Stimulated activated CD8-positive, alpha-beta memory T cell treated with anti-CD3 and anti-CD28 coated beads, Interleukin-4, amount 100 ng/mL, for 24 hours (primary cell): ENCODE data around the gene BACE2.
"Not testable (repeated sequence)": the region's sequence is repeated elsewhere in the genome, so short reads cannot be mapped to it uniquely, and the experiment has no call there.

ENCODE experiments used
- DNase-seq: peaks from one replicate; pipeline ENCODE4 v3.0.0-alpha.2; 2020; ENCODE audit warnings: low read depth

Gene BACE2

GRCh38 chr21:41277846-41278245 lies 109.9 kb downstream of the BACE2 start:
- DNase-seq: no peak

DNA sequence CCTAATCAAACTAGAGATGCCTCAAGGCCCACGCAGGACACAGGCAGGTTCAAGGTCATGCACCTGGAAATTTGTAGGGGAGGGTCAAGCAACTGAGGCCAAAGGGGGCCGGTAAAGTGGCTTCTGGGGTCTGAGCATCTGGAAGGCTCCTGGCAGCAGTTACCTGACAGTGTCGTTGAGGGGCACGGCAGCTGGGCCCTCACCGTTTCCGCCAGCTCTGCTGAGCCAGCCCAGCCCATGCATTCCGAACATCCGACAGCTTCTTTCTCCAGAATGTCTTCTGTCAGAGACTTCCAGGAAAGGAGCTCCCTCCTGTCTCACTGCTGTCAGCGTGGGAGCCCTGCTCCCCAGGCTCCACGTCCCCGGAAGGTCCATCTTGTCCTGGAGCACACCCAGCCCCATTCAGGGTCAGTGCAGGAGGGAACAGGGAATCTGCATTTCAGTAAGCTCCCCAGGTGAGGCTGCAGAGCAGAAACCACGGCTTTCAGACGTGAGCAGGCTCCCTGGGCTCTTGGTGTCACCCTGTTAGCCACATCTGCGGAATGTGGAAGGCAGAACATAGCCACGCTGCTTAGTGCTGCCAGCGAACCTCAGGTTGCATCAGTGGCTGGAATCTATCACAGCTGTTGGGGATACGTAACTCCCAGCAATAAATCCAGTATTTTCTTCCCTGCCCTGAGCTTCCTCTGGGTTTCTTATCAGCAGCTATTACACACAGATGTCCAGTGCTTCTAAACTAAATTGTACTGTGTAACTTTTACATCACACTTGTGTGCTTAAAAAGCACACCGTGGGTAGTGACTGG lies 112.4 kb downstream of the BACE2 start:
- DNase-seq: no peak

DNA sequence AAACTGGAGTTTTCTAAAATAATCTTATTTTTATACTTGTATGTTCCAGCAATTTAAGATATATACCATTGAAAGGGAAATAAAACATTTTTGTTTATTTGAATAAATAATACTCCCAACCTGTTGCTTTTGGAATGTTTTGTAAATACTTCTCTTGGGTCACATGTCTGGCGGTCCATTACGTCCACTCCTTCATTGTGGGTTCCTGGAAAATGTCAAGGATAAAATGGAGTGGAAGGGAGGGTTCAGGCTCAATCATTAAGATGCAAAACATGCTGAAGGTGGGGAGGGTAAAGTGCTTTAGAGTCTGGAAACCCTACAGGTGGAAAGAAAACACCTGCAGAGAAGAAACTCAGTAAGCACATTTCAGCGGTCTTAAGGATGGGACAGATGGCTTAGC lies 114.5 kb downstream of the BACE2 start:
- no peak for DNase-seq

- DNase-seq: no peak
Observed at GRCh38 chr21:41283211-41283818, 115.4 kb downstream of the BACE2 start.

DNA sequence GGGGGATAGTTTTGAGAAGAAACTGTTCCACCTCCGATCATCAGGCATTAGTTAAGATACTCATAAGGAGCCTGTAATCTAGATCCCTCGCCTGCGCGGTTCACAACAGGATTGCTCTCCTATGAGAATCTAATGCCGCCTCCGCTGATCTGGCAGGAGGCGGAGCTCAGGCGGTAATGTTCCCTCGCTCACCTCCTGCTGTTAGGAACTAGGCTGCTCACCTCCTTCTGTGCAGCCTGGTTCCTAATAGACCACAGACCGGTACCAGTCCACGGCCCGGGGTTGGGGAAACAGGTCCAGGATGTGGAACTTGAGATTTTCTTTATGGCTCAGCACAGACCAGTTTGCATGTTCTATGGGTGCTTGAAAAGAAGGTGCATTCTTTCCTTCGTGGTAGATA lies 121.5 kb downstream of the BACE2 start:
- DNase-seq: no peak

DNA sequence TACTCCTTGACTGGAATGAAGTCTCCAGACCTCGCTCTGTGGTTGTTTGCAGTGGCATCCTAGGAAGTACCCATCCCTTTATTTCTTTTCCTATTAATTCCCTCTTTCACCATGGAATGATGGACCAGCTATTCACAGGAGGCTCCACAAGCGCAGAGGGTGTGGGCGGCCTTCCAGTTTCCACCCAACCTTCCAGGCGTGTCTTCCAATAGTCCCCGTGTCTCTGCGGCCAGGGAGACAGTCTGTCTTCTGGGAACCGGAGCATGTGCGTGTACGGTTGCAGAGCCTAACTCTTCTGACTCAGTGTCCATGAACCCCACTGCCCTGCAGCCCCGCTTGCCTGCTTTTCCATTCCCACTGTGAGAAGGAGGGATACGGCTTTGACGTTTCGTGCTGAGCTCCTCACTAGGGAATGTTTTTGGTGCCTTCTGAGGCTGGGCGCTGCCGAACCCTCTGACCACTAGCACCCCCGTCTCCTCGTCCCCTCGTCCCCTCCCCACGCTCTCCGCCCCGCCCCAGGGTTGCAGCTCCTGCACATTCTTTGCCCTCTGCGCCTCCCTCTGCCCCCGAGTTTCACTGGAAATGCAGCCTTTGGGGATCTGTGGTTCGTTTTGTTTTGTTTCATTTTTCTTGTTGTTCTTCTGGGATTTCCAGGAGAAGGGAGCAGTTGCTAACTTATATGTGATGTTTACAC lies 122.3 kb downstream of the BACE2 start:
- no peak for DNase-seq

DNA sequence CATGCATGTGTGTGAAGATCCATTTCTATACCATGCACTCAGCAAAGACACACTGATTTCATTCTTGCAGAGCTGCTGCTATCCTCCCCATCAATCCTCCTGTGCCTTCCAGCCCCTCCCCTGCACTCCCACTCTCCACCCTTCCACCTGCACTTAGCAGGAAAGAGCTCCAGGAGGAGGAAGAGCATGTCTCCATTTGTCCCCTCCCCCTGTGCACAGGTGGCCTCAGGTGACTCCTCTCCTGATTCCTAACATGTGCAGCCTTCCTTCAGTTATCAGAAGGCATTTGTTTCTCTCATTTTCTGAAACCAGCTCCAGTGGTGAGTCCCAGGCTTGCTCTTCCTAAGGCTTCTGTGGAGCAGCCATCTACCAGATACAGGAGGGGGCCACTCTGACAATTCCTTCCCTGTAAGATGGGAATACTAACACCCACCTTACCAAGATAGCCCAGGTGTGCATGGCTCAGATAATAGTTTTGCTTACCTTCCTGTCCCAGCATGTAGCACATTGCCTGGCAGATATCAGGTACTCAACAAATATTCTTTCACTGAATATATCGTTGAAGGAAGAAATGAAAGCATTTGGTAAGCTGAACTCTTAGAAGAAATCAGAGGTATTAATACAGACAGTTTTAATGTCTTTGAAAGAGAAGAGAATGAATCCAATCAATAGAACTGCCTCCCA lies 126.7 kb downstream of the BACE2 start:
- no peak for DNase-seq

DNA sequence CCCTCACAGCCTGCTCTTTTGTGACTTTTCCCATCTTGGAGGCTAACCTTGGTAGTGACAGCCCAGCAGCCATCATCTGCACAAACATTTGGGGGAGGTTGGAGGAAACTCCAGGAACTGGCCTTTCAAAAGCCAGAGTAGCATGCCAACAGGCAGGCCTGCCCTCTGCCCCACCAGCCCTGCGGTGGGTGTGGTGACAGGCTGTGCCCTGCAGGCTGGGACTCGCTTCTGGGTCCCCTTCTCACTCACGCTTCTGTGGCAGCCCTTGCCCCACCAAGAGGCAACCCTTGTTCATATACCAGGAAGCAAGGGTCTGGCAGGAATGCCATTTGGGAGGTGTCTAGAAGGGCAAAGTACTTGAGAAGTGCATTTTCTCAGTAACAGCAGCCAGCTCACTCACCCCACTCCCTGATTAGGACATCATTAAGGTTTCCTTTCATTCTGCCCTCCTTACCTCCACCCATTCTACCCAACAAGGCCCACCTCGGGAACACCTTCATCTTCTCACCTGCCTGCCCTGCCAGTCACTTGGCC lies 127.8 kb downstream of the BACE2 start:
- no peak for DNase-seq

GRCh38 chr21:41302976-41303375 lies 135.0 kb downstream of the BACE2 start:
- no peak for DNase-seq

DNA sequence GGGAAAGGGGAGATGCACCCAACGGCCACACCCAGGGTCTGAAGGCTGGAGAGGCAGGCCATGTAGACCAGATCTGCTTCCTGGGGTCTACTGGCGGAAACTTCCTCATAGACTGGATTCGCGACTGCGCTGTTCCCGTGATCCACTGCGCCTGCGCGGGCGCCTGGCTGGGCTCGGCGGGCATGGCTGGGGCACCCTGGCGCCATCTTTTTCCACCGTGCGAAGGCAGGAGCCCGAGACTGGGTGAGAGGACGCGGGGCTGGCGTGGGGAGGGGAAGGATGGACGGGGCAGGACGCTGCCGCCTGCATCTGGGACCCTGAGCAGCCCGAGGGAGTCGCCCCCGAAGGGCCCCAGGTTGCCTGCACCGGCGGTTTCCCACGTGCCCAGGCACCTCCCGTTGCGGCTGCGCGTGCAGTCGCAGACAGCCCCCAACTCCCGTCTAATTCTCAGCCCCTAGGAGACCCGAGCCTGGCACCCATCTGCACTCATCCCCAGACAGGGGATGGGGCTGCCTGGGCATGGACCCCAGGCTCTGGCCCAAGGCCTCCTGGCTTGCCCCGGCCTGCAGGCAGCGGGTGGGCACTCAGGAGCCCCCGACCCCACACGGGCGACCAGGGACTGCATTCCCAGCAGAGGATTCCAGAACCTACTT lies 136.2 kb downstream of the BACE2 start:
- no peak for DNase-seq

GRCh38 chr21:41307219-41307618 lies 139.3 kb downstream of the BACE2 start:
- no peak for DNase-seq

GRCh38 chr21:41313285-41314164 lies 145.6 kb downstream of the BACE2 start:
- not testable (repeated sequence) for DNase-seq

- DNase-seq: no peak
Observed at GRCh38 chr21:41315726-41316125, 147.8 kb downstream of the BACE2 start.

- DNase-seq: no peak
Observed at GRCh38 chr21:41316200-41317062, 148.5 kb downstream of the BACE2 start, which contains the start of gene FAM3B. FAM3B (plus strand) TSS chr21:41316801; CDS start chr21:41316880, 79 bp downstream.

GRCh38 chr21:41317063-41317392 lies 149.1 kb downstream of the BACE2 start:
- DNase-seq: no peak

- DNase-seq: no peak
Observed at GRCh38 chr21:41317458-41317857, 149.5 kb downstream of the BACE2 start.

- DNase-seq: no peak
Observed at GRCh38 chr21:41318218-41318617, 150.3 kb downstream of the BACE2 start.

DNA sequence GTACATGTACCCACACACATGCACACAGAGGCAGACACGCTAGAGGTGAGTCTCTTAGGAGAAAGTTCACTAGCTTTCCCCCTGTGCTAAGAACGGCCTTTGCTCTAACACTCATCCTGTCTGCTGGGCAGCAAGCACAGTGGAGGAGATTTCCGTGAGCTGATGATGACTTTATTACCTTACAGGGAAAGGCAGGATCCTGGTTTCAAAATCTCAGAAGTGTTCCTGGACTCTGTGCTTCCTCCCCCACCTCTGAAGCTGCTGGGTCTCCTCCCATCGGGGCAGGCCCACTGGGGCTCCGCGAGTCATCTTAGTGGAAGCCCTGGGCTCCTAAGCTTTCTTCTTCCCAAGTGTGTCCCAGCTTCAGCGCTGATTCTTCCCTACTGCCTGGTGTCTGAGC lies 151.3 kb downstream of the BACE2 start:
- no peak for DNase-seq

- no peak for DNase-seq
Observed at GRCh38 chr21:41321211-41321907, 153.4 kb downstream of the BACE2 start.
